HG02970 (cell line): Measurements from ENCODE around the gene MAP2.

Experiments
- ATAC-seq: cut with Tn5 transposase; IDR thresholded peaks from one replicate; pipeline ENCODE4 v1.9.1; 2021; ENCODE audit warnings: mild to moderate bottlenecking, moderate library complexity, moderate number of reproducible peaks; ENCODE audit not compliant: unreplicated experiment, low FRiP score

The MAP2 gene

DNA sequence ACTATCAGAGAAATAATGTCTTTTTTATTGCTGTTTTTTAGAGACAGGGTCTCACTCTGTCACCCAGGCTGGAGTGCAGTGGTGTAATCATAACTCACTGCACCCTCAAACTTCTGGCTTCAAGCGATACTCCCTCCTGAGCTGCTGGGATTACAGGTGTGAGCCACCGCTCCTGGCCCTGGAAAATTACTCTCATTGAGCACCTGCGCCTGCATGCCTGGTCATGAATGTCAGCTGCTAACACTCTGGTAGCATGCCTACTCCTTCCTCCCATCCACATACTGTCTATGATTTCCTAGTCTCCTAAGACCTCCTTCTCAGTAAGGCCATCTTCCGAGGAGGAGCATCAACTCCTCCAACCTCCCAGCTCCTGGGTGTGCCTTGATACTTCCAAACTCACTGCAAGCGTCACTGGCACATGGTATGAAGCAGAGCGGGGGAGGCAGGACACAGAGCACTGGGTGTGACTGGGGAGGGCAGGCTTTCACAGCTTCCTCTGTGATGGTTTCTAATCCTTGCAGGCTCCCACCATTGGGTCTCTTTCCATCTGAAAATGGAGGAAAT is 1.6 kb upstream of the MAP2 start:
- ATAC-seq, result no peak

DNA sequence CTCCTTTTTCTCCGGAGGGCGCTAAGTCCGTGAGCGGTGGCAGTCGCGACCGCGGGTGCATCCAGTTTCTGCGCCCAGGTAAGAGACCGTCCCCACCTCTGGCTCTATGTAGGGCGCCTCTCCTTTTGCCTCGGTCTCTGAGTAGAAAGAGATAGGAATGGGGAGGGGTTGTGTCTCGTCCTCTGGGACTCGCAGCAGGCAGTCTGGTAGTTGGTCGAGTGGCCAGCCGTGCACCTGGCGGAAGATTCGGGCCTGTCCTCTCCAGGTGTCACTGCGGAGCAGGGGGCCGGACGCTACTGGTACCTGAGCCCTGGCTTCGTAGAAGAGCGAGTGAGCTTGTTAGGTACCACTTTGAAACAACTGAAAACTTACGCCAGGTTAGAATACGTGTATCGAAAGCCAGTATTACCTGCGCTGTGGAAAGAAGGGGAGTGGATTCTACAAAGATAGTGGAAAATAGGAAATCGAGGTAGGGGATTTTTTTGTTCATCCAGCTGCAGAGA is 403 bp downstream of the MAP2 start:
- ATAC-seq, result peak; percentile 16

DNA sequence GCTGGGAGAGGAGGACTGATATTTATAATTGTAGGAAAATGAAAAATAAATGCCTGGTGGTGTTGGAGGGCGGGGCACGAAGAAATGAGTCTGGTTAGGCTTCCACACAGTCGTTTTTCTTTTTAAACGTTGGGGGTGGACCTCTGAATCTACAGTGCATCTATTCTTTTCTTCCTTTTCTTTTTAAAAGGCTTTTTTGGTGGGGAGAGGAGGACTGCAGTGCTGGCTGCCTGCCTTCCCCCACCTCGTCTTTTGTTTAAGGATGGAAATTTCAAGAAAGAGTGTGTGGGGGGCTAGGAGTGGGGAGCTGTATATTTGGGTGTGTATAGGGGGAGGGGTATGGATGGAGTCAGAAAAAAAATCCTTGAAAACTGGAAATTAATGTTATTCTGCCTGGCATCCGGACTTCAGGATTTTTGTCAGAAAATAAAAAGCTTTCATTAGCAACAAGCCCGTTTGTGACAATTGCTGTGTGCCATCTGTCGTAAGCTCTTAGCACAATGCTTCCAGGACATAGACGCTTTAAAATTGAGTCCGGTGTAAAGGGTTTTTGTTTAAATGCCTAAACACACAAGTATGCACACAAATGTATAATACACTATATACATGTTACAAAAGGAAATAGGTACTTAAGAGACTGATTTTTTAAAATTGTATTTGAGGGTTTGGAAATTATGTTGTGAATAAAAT is 1.1 kb downstream of the MAP2 start:
- no peak for ATAC-seq

- no peak for ATAC-seq
Observed at GRCh38 chr2:209425471-209426071, 1.7 kb downstream of the MAP2 start.

GRCh38 chr2:209426432-209426831 is 2.6 kb downstream of the MAP2 start:
- ATAC-seq, result no peak

DNA sequence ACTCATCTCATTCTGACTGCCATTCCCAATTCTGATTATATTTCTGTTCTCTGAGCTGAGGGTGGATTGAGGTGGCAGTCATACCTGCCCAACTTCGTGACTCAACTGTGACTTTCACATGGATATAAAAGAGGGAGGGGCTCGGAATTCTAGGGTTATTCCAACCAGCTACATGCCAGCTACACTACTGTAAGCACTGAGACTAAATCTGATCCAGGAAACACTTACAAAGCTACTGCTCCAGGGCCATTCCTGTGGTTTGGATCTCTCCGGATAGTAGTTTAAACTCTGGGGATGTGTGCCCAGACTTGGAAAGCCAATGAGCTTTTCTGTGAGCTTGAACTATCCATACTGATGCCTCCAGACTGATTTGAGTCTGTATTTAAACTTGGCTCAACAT is 7.9 kb downstream of the MAP2 start:
- no peak for ATAC-seq

DNA sequence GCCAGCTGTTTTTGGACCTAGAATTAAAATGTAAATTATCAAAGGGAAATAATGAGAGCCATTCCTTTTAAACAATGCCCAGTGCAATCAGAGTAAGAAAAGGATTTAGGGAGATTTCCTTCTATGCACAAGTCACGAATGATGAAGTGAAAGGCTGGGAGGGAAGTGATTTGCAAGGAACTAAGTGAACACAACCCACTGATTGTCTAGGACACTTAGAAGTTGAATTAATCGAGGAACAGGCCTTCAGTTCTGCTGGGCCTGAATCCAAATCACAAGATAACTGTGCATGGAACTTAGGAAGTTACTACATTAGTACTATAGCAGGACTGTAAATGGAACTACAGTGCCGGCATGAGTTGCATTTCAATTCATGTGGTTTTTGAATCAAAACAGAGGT is 17.7 kb downstream of the MAP2 start:
- no peak for ATAC-seq

DNA sequence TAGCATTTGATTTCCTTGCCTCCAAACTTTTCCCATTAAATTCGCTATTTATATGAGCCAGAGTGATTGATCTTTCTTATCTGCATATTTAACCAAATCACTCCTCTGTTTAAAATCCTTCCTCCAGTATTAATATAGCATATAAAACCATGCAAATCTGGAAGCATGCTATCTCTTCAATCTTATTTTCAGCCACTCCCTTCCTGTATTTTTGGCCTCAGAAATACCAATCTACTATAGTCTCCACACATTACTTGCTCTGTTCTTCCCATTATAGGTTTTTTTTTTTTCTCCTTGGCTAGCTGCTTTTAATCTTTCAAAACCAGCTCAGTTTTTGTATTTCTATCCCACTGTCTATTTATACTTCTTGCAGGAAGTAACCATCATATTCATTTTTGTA is 19.1 kb downstream of the MAP2 start:
- ATAC-seq, result no peak

- no peak for ATAC-seq
Observed at GRCh38 chr2:209445485-209445884, 21.6 kb downstream of the MAP2 start.

- ATAC-seq, result no peak
Observed at GRCh38 chr2:209451209-209451834, 27.5 kb downstream of the MAP2 start.

DNA sequence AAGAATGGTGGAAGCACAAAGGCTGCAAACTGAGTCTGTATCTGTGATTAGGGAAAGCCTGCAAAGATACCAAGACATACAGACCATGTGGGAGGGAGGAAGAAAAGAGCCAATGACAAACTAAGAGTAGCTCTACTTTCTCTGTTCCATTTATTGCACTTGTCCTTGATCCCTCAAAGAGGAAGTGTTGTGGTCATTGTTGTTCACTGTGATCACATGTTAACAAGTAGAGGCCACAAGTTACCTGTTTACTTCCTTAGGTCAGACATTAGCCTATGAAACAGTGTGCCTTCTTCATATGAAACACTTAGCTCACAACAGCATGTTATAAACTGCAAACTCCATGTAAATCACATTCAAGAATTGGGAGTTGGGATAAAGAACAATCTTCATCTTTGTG is 32.6 kb downstream of the MAP2 start:
- no peak for ATAC-seq

DNA sequence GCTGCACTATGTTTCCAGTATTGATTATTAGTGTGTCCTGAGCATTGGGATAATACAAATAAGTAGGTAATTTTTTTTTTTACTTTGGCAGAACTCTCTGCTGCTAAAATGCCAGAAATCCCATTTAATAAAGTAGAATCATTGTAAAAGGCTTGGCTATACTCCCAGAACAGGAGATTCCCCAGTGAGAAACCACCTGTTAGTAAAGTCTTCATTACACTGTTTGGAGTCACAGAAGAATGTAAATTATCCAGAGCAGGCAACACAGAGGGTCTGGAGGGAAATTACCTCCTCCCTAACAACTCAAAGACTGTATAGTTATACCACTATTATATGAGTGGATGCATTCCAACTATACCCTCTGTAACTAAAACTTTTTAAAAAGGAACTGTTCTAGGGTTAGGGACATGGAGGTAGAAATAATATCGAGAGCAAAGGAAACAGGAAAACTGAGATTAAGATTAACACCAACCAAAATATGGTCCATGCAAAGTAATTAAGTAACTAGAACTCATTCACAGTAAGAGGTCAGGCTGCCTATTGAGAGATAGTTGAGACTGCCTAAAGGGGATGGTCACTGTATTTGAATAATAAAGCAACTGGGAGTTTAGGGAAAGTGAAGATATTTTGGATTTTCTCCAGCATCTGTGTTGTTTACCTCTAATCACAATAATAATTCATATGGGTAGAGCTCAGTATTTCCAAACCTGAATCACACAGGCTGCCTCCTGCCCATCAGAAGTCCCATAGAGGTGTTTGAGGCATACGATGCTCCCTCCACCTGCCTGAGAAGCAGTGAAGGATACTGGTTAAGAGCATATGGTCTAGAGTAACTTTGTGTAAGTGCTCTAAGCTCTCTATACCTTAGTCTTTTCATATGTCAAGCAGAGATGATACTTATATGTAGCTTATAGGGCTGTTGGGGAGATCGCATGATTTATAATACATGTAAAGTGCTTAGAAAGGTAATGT is 34.4 kb downstream of the MAP2 start:
- no peak for ATAC-seq

GRCh38 chr2:209459359-209459758 is 35.5 kb downstream of the MAP2 start:
- no peak for ATAC-seq

GRCh38 chr2:209460151-209460761 is 36.4 kb downstream of the MAP2 start:
- no peak for ATAC-seq

DNA sequence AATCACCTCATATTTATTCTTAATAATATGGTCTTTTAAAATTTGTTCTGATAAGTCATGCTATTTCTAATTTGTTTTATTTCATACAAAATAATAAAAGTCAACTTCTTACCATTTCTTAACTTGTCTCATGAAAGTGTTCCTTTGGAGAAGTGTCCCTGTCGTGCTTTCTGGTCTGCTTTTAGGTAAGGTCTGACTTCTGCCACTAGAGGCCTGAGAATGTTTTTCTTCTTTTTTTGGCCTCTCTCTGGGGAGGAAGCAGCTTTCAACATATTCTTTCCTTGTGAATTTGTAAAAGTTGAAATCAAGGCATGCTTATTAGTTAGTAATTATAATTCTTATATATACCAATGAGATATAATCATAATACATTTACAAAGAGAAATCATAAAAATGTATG is 39.4 kb downstream of the MAP2 start:
- ATAC-seq, result no peak

- no peak for ATAC-seq
Observed at GRCh38 chr2:209463835-209464234, 40.0 kb downstream of the MAP2 start.

GRCh38 chr2:209468846-209469245 is 45.0 kb downstream of the MAP2 start:
- ATAC-seq, result no peak

DNA sequence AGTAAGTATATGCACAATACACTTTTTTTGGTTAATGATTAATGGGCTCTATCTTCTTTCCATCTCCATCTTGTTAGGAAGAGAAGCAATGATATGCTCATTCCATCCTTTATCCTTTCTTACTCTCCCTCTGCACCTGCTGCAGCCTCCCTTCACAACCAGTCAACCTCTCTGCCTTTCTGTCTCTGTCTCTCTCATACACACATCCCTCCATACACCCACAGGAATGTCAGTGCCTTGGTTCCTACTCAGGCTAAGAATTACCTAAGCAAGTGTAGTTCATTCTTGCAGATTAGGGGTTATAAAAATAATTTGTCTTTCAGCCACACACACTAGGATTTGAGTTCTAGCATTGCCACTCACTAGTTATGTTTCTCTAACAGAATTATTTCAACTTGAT is 45.6 kb downstream of the MAP2 start:
- no peak for ATAC-seq

DNA sequence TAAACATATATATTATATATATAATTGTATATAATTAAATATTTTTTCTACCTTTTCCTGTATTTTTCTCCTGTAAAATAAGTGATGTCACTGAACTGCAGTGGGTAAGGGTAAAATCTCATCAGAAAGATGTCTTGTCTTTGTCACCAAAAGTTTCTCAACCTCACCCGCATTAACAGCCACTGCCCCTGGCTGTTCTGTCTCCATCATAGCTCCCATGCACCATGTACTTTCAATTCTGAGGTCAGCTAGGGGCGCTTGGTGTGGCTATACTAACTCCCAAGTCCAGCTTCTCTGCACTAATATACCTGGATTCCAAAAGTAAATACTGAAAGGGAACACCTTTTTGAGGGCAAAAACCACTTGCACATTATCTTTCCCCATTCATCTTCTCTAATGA is 46.6 kb downstream of the MAP2 start:
- no peak for ATAC-seq

DNA sequence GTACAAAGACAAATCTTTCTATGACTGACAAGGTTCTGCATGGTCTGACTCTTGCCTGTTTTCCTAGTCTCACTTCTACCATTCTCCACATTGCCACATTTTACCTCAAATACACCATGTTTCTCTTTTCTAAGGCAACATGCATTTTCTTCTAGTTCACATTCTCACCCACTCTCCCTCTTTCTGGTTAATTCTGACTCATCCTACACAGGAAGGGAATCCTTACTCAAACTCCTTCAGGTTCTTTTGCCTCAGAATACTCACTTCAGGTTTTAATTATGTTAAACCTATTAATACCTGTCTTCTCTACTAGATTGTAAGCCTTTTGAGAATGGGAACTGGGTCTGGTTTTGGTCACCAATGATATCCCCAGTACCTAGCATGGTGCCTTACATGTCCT is 47.2 kb downstream of the MAP2 start:
- ATAC-seq, result no peak
